Measurements from ENCODE around the gene TECPR2.

The TECPR2 gene

GRCh38 chr14:102377696-102378095 lies 15.0 kb downstream of the TECPR2 start:
- DNase-seq, result no peak

- DNase-seq, result no peak
These were observed 16.1 kb downstream of the TECPR2 start for GRCh38 chr14:102378830-102379229.

- no peak for DNase-seq
These were observed 24.3 kb downstream of the TECPR2 start for GRCh38 chr14:102387086-102387485.

GRCh38 chr14:102389246-102389645 lies 26.5 kb downstream of the TECPR2 start:
- DNase-seq, result no peak

- DNase-seq, result peak; percentile 8
These were observed 27.5 kb downstream of the TECPR2 start for GRCh38 chr14:102390064-102390855.

- no peak for DNase-seq
These were observed 29.8 kb downstream of the TECPR2 start for GRCh38 chr14:102392506-102392905.

GRCh38 chr14:102394717-102395375 lies 32.1 kb downstream of the TECPR2 start:
- DNase-seq, result no peak

GRCh38 chr14:102396521-102396920 lies 33.8 kb downstream of the TECPR2 start:
- DNase-seq, result peak; percentile 48

GRCh38 chr14:102403028-102403427 lies 40.3 kb downstream of the TECPR2 start:
- DNase-seq, result no peak

- DNase-seq, result no peak
These were observed 44.5 kb downstream of the TECPR2 start for GRCh38 chr14:102407258-102407657.

GRCh38 chr14:102408724-102409123 lies 46.0 kb downstream of the TECPR2 start:
- no peak for DNase-seq

- DNase-seq, result no peak
These were observed 52.9 kb downstream of the TECPR2 start for GRCh38 chr14:102415671-102416070.

GRCh38 chr14:102417001-102417431 lies 54.3 kb downstream of the TECPR2 start:
- DNase-seq, result no peak

GRCh38 chr14:102417646-102418045 lies 54.9 kb downstream of the TECPR2 start:
- no peak for DNase-seq

- no peak for DNase-seq
These were observed 55.6 kb downstream of the TECPR2 start for GRCh38 chr14:102418169-102418852.

- no peak for DNase-seq
These were observed 56.1 kb downstream of the TECPR2 start for GRCh38 chr14:102418853-102419240.

GRCh38 chr14:102419276-102419675 lies 56.5 kb downstream of the TECPR2 start:
- no peak for DNase-seq

GRCh38 chr14:102419716-102420115 lies 57.0 kb downstream of the TECPR2 start:
- no peak for DNase-seq

GRCh38 chr14:102421411-102422057 lies 58.8 kb downstream of the TECPR2 start:
- no peak for DNase-seq

- DNase-seq, result no peak
These were observed 61.8 kb downstream of the TECPR2 start for GRCh38 chr14:102424520-102424919.

GRCh38 chr14:102424923-102425322 lies 62.2 kb downstream of the TECPR2 start:
- DNase-seq, result no peak

- DNase-seq, result no peak
These were observed 64.1 kb downstream of the TECPR2 start for GRCh38 chr14:102426796-102427195.

- no peak for DNase-seq
These were observed 64.9 kb downstream of the TECPR2 start for GRCh38 chr14:102427642-102428041.

Data from fibroblast of skin of back (primary cell).